Fibroblast of pulmonary artery (primary cell): ENCODE data around the gene PGM5.

Experiments
- DNase-seq: peaks from one replicate; pipeline ENCODE4 v3.0.0-alpha.2; 2010; ENCODE audit warnings: low read depth
- H3K4me3 ChIP-seq: replicated peaks from 2 replicates; pipeline ENCODE4 v1.5.1; 2011; ENCODE audit warnings: low read depth, mild to moderate bottlenecking, control low read depth, low read length, moderate library complexity
- TF ChIP-seq, protein P1 (sequence below): IDR thresholded peaks from 2 replicates; pipeline ENCODE4 v1.5.1; 2011; ENCODE audit warnings: mild to moderate bottlenecking, control low read depth, low read length, inconsistent platforms; ENCODE audit errors: missing control alignments

The PGM5 gene

DNA sequence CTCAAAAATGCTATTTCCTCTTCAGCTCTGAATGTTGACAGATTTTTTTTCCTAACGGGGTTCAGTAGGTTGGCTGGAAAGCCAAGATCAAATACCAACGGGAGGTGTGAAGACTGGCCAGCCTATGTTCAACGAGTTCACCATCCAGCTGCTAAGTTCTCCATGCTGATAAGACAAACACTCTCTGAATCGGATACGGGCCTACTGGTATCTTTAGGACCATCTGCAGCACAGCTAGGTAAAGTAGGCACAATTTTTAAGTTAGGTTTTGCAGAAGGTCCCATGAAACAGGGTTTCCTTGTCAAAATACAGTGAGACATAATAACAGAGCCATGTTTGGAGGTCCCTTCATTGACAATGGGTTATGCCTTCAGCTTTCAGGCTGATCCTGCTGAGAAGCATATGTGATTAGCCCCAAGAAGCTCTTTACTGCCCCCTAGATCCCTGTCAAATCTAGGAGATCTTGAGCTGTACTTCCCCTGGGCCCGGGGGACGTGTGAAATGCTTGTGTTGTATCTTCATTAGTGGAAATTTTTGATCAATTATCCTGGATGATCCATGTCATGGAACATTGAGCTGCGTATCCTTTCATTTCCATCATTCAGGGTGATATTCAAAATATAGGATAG lies 60.6 kb downstream of the PGM5 start:
- DNase-seq = no peak
- no peak overlapping the region for H3K4me3 ChIP-seq

DNA sequence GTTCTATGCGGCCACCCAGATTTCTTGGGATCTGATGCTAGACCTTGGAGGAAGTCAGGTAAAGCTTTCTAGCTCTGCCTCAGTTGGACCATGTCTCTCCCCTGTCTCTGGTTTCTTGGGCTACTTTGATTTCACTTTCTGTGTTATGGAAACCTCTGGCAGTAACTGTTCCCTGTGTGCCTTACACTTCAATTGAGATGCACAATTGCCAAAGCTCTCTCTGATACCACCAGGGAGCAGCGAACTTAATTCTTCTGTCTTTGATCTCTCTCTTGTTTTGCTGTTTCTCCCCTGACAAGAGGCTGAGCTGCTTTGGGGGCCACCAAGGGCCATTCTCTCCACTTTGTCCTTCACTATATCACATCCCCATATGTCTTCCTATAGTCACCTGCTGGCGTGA lies 61.4 kb downstream of the PGM5 start:
- H3K4me3 ChIP-seq = no peak overlapping the region

More for the DNA sequence above, 60.6 kb downstream of the PGM5 start:
- TF ChIP-seq, protein P1, sequence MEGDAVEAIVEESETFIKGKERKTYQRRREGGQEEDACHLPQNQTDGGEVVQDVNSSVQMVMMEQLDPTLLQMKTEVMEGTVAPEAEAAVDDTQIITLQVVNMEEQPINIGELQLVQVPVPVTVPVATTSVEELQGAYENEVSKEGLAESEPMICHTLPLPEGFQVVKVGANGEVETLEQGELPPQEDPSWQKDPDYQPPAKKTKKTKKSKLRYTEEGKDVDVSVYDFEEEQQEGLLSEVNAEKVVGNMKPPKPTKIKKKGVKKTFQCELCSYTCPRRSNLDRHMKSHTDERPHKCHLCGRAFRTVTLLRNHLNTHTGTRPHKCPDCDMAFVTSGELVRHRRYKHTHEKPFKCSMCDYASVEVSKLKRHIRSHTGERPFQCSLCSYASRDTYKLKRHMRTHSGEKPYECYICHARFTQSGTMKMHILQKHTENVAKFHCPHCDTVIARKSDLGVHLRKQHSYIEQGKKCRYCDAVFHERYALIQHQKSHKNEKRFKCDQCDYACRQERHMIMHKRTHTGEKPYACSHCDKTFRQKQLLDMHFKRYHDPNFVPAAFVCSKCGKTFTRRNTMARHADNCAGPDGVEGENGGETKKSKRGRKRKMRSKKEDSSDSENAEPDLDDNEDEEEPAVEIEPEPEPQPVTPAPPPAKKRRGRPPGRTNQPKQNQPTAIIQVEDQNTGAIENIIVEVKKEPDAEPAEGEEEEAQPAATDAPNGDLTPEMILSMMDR = peak; percentile 13

DNA sequence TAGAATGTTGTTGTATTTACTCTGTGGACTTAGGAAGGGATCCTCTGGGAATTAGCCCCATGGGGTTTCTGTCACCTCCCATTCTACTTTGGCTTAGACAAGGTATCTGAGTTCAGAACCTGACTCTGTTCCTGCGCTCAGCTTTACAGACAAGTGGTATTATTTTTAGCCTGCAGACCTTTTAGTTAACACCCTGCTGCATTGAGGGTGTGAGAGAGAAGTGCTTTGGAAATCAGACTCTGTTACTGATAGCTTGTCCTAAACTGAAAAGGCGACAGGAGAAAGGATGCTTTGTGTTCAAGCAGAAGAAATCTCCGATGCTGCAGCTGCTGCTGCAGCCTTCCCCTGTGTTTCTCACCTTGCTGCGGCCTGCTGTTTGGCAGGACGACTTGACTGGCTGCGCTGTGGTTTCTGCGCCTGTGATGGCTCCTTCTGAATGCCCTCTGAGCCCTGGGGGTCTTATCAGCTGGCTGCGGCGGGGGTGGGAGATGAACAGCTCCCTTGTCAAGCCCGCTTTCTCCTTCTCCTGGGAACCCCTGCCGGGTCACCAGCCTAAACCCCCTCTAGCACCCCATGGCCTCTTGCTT lies 61.9 kb downstream of the PGM5 start:
- TF ChIP-seq, protein P1 = no peak
- H3K4me3 ChIP-seq = no peak overlapping the region

More for the DNA sequence above, 61.4 kb downstream of the PGM5 start:
- no peak for DNase-seq
- TF ChIP-seq, protein P1 = no peak

DNA sequence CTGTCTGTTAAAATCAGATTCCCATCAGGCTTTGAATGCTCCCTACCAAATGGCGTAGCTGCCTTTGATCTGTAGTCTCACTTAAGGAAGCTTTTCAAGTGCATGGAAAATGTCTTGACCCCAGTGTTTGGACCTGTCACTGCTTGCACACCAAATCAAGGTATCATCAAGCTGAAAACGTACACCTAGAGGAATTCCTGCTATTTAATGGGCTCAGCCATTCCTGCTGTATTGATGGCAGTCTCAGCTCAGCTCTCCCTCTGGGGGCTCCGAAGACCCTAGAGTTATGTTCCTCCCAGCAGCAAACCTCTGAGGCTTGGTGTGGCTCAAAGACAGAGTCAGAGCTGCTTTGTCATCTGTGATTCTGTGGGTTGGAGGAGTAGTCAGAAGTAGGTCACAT lies 63.5 kb downstream of the PGM5 start:
- no peak for DNase-seq
- TF ChIP-seq, protein P1 = no peak
- H3K4me3 ChIP-seq = no peak overlapping the region

More for the DNA sequence above, 61.9 kb downstream of the PGM5 start:
- DNase-seq = no peak

DNA sequence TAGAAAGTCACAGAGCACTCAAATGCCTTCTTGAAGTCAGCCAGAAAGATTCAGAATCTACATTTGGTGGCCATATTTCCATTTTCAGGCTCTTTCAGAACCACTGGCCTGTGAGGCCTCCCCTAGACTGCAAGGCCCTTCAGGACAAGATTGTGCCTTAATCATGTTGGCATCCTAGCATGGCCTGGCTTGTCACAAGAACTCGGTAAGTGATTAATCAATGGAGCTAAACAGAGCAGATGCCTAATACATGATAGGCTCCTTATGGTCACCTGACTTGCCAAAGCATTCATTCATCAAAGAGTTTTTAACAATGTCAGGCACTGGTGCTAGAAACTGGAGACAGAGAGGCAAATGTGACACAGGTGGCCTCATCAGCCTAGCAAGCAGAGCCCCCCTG lies 70.3 kb downstream of the PGM5 start:
- no peak for DNase-seq
- no peak overlapping the region for H3K4me3 ChIP-seq
- TF ChIP-seq, protein P1 = no peak

DNA sequence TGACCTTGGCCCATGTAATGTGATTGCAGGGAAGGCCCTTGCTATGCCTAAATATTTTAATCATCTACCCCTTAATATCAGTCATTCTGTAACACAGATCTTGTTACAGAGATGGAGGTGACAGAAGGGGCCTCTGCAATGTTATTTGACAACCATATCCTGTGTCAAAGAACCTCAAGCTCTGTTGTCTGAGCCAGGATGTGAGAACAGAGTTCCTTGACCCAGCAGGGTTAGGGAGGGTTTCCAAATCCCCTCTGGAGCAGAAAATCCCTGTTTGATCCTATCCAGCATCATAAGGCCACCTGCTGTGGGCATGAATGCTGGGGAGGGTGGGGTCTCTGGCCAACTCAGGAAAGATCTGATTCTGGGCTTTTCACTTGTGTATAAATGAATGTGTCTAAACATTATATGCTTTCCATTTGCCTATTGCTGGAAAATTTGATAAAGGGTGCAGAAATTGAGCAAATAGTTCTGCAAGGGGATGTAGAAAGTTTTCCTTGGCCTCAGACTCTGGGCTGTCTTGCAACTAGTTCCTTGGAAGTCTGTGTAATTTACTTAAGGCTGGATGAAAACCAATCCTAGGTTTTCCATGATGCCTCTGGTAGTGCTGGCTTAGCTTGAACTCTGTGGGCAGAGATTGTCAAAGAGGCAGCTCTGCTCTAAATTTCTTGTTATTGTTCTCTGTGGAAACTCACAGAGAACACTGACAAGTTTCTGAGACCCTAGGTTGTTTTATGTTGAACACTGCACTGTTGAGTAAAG lies 71.0 kb downstream of the PGM5 start:
- TF ChIP-seq, protein P1 = no peak
- DNase-seq = no peak
- no peak overlapping the region for H3K4me3 ChIP-seq
